ENCODE data around the gene STT3B.

Gene STT3B

DNA sequence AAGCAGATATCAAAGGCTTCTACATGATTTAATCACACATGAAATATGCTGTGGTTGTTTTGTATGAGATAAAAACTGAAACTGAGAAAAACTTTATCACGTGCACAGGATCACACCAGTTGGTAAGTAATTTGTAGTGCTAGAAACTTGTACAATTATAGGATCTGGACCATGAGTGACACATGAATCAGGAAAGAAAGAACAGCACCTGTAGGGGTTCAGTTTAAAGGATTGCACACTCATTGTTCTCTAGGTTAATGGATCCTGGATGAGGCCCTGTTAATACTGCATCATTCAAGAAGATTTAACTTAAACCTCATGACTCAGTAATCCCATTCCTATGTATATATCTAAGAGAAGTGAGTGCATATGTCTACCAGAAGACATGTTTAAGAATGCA lies 87.9 kb downstream of the STT3B start:
- Histone ChIP-seq H3K27me3 (ENCODE audit: control insufficient read depth in 1 of 2, insufficient read depth in 2 of 2, low read length in 2 of 2) (no peaks in the 10 kb centered on the region), H3K9me3 (ENCODE audit: control insufficient read depth in 2 of 2, low read length in 2 of 2) (no peaks in the 10 kb centered on the region), H3K9ac (ENCODE audit: low read length in 2 of 2) (no peak overlapping the region), H3K36me3 (ENCODE audit: control insufficient read depth in 2 of 2, insufficient read depth in 2 of 2, low read length in 2 of 2) (peaks cover 0 to 12% of the 10 kb centered on the region in 2 donors), H3K4me1 (ENCODE audit: control insufficient read depth, insufficient read depth, low read length) (no peaks in the 10 kb centered on the region), H3K27ac (ENCODE audit: low read length) (no peak overlapping the region), H3K4me3 (ENCODE audit: low read length in 2 of 2) (no peak overlapping the region)

DNA sequence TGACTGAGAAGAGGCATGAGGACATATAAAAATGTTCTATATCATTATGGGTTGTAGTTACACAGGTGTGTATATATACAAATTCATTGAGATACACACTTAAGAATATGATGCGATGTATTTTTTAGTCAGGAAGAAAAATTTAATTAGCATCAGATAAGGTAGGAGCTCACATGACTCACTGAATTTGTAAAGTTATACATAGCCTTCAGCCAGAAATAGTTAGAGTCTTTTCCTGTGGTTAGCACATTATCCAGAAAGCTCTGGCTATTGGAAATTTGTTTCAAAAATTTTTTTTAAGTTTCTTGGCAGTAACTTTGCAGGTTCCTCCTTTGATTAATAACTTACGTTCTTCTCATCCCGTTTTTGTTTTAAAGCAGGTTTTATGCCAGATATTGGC lies 88.6 kb downstream of the STT3B start:
- H3K27ac ChIP-seq (ENCODE audit: low read length), result no peak overlapping the region
- no peak overlapping the region for H3K4me3 ChIP-seq (ENCODE audit: low read length in 2 of 2)
- no peak overlapping the region for H3K9ac ChIP-seq (ENCODE audit: low read length in 2 of 2)
- peaks cover 0 to 14% of the 10 kb centered on the region in 2 donors for H3K36me3 ChIP-seq (ENCODE audit: control insufficient read depth in 2 of 2, insufficient read depth in 2 of 2, low read length in 2 of 2)
- H3K9me3 ChIP-seq (ENCODE audit: control insufficient read depth in 2 of 2, low read length in 2 of 2), result no peaks in the 10 kb centered on the region
- H3K27me3 ChIP-seq (ENCODE audit: control insufficient read depth in 1 of 2, insufficient read depth in 2 of 2, low read length in 2 of 2), result no peaks in the 10 kb centered on the region
- no peaks in the 10 kb centered on the region for H3K4me1 ChIP-seq (ENCODE audit: control insufficient read depth, insufficient read depth, low read length)

GRCh38 chr3:31622636-31623288 lies 90.0 kb downstream of the STT3B start:
- Histone ChIP-seq H3K27ac (ENCODE audit: low read length) (no peak overlapping the region), H3K4me3 (ENCODE audit: low read length in 2 of 2) (no peak overlapping the region), H3K9me3 (ENCODE audit: control insufficient read depth in 2 of 2, low read length in 2 of 2) (no peaks in the 10 kb centered on the region), H3K27me3 (ENCODE audit: control insufficient read depth in 1 of 2, insufficient read depth in 2 of 2, low read length in 2 of 2) (no peaks in the 10 kb centered on the region), H3K9ac (ENCODE audit: low read length in 2 of 2) (no peak overlapping the region), H3K36me3 (ENCODE audit: control insufficient read depth in 2 of 2, insufficient read depth in 2 of 2, low read length in 2 of 2) (peaks cover 2 to 21% of the 10 kb centered on the region in 2 donors), H3K4me1 (ENCODE audit: control insufficient read depth, insufficient read depth, low read length) (no peaks in the 10 kb centered on the region)

- Histone ChIP-seq H3K36me3 (ENCODE audit: control insufficient read depth in 2 of 2, insufficient read depth in 2 of 2, low read length in 2 of 2) (peaks cover 2 to 19% of the 10 kb centered on the region in 2 donors), H3K9me3 (ENCODE audit: control insufficient read depth in 2 of 2, low read length in 2 of 2) (no peaks in the 10 kb centered on the region), H3K27ac (ENCODE audit: low read length) (no peak overlapping the region), H3K9ac (ENCODE audit: low read length in 2 of 2) (no peak overlapping the region), H3K4me3 (ENCODE audit: low read length in 2 of 2) (no peak overlapping the region), H3K4me1 (ENCODE audit: control insufficient read depth, insufficient read depth, low read length) (no peaks in the 10 kb centered on the region), H3K27me3 (ENCODE audit: control insufficient read depth in 1 of 2, insufficient read depth in 2 of 2, low read length in 2 of 2) (no peaks in the 10 kb centered on the region)
Measured at GRCh38 chr3:31624083-31624709, 91.5 kb downstream of the STT3B start.

- H3K4me3 ChIP-seq (ENCODE audit: low read length in 2 of 2), result no peak overlapping the region
- H3K36me3 ChIP-seq (ENCODE audit: control insufficient read depth in 2 of 2, insufficient read depth in 2 of 2, low read length in 2 of 2), result peaks cover 2 to 21% of the 10 kb centered on the region in 2 donors
- H3K9ac ChIP-seq (ENCODE audit: low read length in 2 of 2), result no peak overlapping the region
- H3K4me1 ChIP-seq (ENCODE audit: control insufficient read depth, insufficient read depth, low read length), result no peaks in the 10 kb centered on the region
- H3K27ac ChIP-seq (ENCODE audit: low read length), result no peak overlapping the region
- H3K9me3 ChIP-seq (ENCODE audit: control insufficient read depth in 2 of 2, low read length in 2 of 2), result no peaks in the 10 kb centered on the region
- no peaks in the 10 kb centered on the region for H3K27me3 ChIP-seq (ENCODE audit: control insufficient read depth in 1 of 2, insufficient read depth in 2 of 2, low read length in 2 of 2)
Measured at GRCh38 chr3:31625358-31625757, 92.6 kb downstream of the STT3B start.

GRCh38 chr3:31629054-31629453 lies 96.3 kb downstream of the STT3B start:
- H3K9ac ChIP-seq (ENCODE audit: low read length in 2 of 2), result no peak overlapping the region
- H3K36me3 ChIP-seq (ENCODE audit: control insufficient read depth in 2 of 2, insufficient read depth in 2 of 2, low read length in 2 of 2), result peaks cover 2 to 30% of the 10 kb centered on the region in 2 donors
- H3K27ac ChIP-seq (ENCODE audit: low read length), result no peak overlapping the region
- no peak overlapping the region for H3K4me3 ChIP-seq (ENCODE audit: low read length in 2 of 2)
- no peaks in the 10 kb centered on the region for H3K4me1 ChIP-seq (ENCODE audit: control insufficient read depth, insufficient read depth, low read length)
- H3K9me3 ChIP-seq (ENCODE audit: control insufficient read depth in 2 of 2, low read length in 2 of 2), result no peaks in the 10 kb centered on the region
- H3K27me3 ChIP-seq (ENCODE audit: control insufficient read depth in 1 of 2, insufficient read depth in 2 of 2, low read length in 2 of 2), result no peaks in the 10 kb centered on the region

DNA sequence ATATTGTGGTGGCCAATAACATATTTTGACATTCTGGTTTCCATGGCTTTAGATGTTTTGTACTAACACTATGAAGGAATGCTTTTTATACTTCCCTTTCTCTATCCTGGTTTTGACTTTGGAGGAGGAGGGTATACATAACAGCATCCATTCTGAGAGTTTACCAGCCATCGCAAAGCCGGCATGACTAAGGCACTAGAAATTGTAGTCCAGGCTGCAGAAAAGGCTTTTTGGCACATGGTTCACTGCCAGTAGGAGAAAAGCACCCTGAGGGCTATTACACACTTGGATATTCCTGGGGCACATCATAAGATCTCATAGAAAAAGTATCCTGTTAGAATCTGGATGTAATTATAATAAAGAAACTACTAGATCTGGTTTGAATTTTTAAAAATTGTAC lies 101.8 kb downstream of the STT3B start:
- Histone ChIP-seq H3K9ac (ENCODE audit: low read length in 2 of 2) (no peak overlapping the region), H3K27ac (ENCODE audit: low read length) (no peak overlapping the region), H3K27me3 (ENCODE audit: control insufficient read depth in 1 of 2, insufficient read depth in 2 of 2, low read length in 2 of 2) (no peaks in the 10 kb centered on the region), H3K9me3 (ENCODE audit: control insufficient read depth in 2 of 2, low read length in 2 of 2) (no peaks in the 10 kb centered on the region), H3K4me3 (ENCODE audit: low read length in 2 of 2) (no peak overlapping the region), H3K36me3 (ENCODE audit: control insufficient read depth in 2 of 2, insufficient read depth in 2 of 2, low read length in 2 of 2) (peaks cover 0 to 14% of the 10 kb centered on the region in 2 donors), H3K4me1 (ENCODE audit: control insufficient read depth, insufficient read depth, low read length) (no peaks in the 10 kb centered on the region)

DNA sequence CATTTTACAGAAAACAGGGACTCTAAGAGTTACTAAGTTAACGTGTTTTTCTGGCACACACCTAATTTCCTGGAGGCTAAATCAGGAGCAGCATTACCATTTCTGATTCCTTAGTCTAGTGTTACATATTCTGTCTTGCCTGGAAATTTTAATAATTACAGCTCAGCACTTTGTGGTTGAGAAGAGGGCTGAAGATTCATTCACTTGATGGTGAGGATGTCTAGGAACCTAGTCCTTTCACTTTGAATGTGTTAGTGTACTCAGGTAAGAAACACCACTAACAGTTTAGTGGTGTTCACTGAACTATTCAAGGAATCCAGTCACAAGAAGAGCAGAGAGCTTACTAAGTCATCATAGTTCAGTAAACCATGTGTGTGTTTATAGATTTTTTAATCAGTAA lies 102.8 kb downstream of the STT3B start:
- H3K27me3 ChIP-seq (ENCODE audit: control insufficient read depth in 1 of 2, insufficient read depth in 2 of 2, low read length in 2 of 2), result no peaks in the 10 kb centered on the region
- no peak overlapping the region for H3K27ac ChIP-seq (ENCODE audit: low read length)
- H3K4me3 ChIP-seq (ENCODE audit: low read length in 2 of 2), result no peak overlapping the region
- no peak overlapping the region for H3K9ac ChIP-seq (ENCODE audit: low read length in 2 of 2)
- H3K36me3 ChIP-seq (ENCODE audit: control insufficient read depth in 2 of 2, insufficient read depth in 2 of 2, low read length in 2 of 2), result peaks cover 0 to 10% of the 10 kb centered on the region in 2 donors
- H3K9me3 ChIP-seq (ENCODE audit: control insufficient read depth in 2 of 2, low read length in 2 of 2), result no peaks in the 10 kb centered on the region
- H3K4me1 ChIP-seq (ENCODE audit: control insufficient read depth, insufficient read depth, low read length), result no peaks in the 10 kb centered on the region

- no peak overlapping the region for H3K4me3 ChIP-seq (ENCODE audit: low read length in 2 of 2)
- no peak overlapping the region for H3K9ac ChIP-seq (ENCODE audit: low read length in 2 of 2)
- H3K27ac ChIP-seq (ENCODE audit: low read length), result no peak overlapping the region
- peaks cover 0 to 10% of the 10 kb centered on the region in 2 donors for H3K36me3 ChIP-seq (ENCODE audit: control insufficient read depth in 2 of 2, insufficient read depth in 2 of 2, low read length in 2 of 2)
- H3K9me3 ChIP-seq (ENCODE audit: control insufficient read depth in 2 of 2, low read length in 2 of 2), result no peaks in the 10 kb centered on the region
- H3K4me1 ChIP-seq (ENCODE audit: control insufficient read depth, insufficient read depth, low read length), result no peaks in the 10 kb centered on the region
- H3K27me3 ChIP-seq (ENCODE audit: control insufficient read depth in 1 of 2, insufficient read depth in 2 of 2, low read length in 2 of 2), result no peaks in the 10 kb centered on the region
Measured at GRCh38 chr3:31636049-31636448, 103.3 kb downstream of the STT3B start.

DNA sequence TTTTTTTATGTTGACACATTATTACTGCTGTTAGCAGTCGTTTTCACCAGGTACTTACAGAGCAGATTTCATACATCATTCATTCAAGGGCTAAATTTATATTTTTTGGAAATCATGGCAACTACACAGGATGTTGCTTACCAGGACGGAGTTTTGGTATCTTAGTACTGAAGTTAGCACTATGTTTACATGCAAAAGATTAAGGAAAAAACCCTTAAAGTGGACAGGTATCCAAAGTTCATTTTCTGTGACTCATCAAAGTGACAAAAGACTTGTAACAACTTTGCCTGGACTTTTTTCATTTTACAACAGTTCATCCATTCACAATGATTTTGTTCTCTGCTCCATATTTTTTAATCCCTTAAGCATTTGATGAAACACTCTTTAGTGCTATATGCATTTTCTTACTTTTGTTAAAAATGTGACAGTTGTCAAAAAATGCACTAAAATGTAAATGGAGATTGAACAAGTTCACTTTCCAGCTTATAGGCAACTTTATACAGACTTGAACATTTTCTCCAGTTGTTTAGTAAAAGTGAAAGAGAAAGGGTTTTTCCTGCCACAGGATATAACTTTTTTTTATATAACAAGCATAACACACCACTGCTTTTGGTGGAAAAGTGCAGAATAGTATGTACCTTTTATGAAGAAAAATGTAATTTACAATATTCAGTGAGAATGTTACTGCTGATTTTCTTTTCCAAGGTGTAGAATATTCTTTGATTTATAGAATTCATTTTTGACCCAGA lies 104.1 kb downstream of the STT3B start:
- Histone ChIP-seq H3K9ac (ENCODE audit: low read length in 2 of 2) (no peak overlapping the region), H3K27me3 (ENCODE audit: control insufficient read depth in 1 of 2, insufficient read depth in 2 of 2, low read length in 2 of 2) (no peaks in the 10 kb centered on the region), H3K4me3 (ENCODE audit: low read length in 2 of 2) (no peak overlapping the region), H3K36me3 (ENCODE audit: control insufficient read depth in 2 of 2, insufficient read depth in 2 of 2, low read length in 2 of 2) (peaks cover 0 to 3% of the 10 kb centered on the region in 2 donors), H3K9me3 (ENCODE audit: control insufficient read depth in 2 of 2, low read length in 2 of 2) (no peaks in the 10 kb centered on the region), H3K27ac (ENCODE audit: low read length) (no peak overlapping the region), H3K4me1 (ENCODE audit: control insufficient read depth, insufficient read depth, low read length) (no peaks in the 10 kb centered on the region)

DNA sequence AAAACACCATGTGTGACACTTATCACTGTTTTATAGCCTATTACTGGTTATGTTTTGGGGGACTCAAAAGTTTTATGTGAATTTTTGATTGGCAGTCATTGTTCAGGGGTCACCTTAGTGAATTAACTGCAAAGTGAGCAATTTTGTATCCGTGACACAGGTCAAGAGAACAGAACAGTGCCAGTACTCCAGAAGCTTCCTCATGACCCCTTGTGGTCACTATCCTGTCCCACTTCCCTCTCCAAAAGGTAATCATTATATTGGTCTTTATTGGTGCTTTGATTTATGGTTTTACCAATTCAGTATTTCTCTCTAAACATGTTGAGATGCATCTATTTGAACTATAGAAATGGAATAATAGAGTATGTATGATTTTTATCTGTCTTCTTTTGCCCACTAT lies 107.1 kb downstream of the STT3B start:
- Histone ChIP-seq H3K4me1 (ENCODE audit: control insufficient read depth, insufficient read depth, low read length) (no peaks in the 10 kb centered on the region), H3K27ac (ENCODE audit: low read length) (no peak overlapping the region), H3K9me3 (ENCODE audit: control insufficient read depth in 2 of 2, low read length in 2 of 2) (no peaks in the 10 kb centered on the region), H3K9ac (ENCODE audit: low read length in 2 of 2) (no peak overlapping the region), H3K27me3 (ENCODE audit: control insufficient read depth in 1 of 2, insufficient read depth in 2 of 2, low read length in 2 of 2) (no peaks in the 10 kb centered on the region), H3K4me3 (ENCODE audit: low read length in 2 of 2) (no peak overlapping the region), H3K36me3 (ENCODE audit: control insufficient read depth in 2 of 2, insufficient read depth in 2 of 2, low read length in 2 of 2) (no peaks in the 10 kb centered on the region)
